SK-N-SH (cell line): Measurements from ENCODE around the gene TRPM1. TPM values are rescaled to one million over a fixed set of nuclear protein-coding genes. Genes with fewer than 3 reads are reported as not detected.

Source experiments
- CTCF ChIA-PET: fragments of 300-600, 350-600 bp; formaldehyde crosslinking; extraction: SDS; loops from one replicate; lab custom pipeline; 2021; lab: Yijun Ruan, JAX
- POLR2A ChIA-PET: fragments of 350-600 bp; sonication (Branson Sonifier 250); formaldehyde crosslinking; extraction: SDS; loops from one replicate; lab custom pipeline; 2020; ENCODE audit warnings: antibody characterized with exemption, inconsistent platforms; lab: Yijun Ruan, JAX
- DNase-seq: peaks from one replicate; pipeline ENCODE4 v3.0.0; 2012
- H2AFZ ChIP-seq: fragments of 200-600 bp; sonication (generic); 2 replicates; pipeline ENCODE4 v1.8.1; 2016; ENCODE audit warnings: antibody characterized with exemption, mild to moderate bottlenecking, low read depth
- H3F3A ChIP-seq: fragments of 200-600 bp; sonication (generic); replicated peaks from 2 replicates; pipeline ENCODE3; 2016; ENCODE audit warnings: antibody characterized with exemption, mild to moderate bottlenecking; ENCODE audit not compliant: insufficient read depth
- H3K27ac ChIP-seq, 2 experiments: fragments of 200-500 bp in 1 of 2; fragments of 200-600 bp in 1 of 2; sonication (Bioruptor generic) in 1 of 2; sonication (generic), shearing (Covaris generic) in 1 of 2; 2 replicates each; pipeline versions ENCODE4 v1.5.1 to v1.6.1; 2014 to 2016; ENCODE audit warnings: low read depth in 2 of 2, inconsistent platforms in 1 of 2, low read length in 1 of 2, mild to moderate bottlenecking in 1 of 2, mixed read lengths in 1 of 2
- H3K27me3 ChIP-seq: fragments of 200-600 bp; sonication (generic), shearing (Covaris generic); 2 replicates; pipeline ENCODE4 v1.6.1; 2016; ENCODE audit warnings: mixed run types; ENCODE audit not compliant: insufficient read depth
- H3K36me3 ChIP-seq, 2 experiments: fragments of 200-500 bp in 1 of 2; fragments of 200-600 bp in 1 of 2; sonication (Bioruptor generic) in 1 of 2; sonication (generic) in 1 of 2; replicated peaks in 1 of 2; 2 replicates each; pipeline versions ENCODE3 to v1.5.1; 2014 to 2016; ENCODE audit warnings: low read length in 1 of 2, mild to moderate bottlenecking in 1 of 2; ENCODE audit not compliant: insufficient read depth in 2 of 2, control insufficient read depth in 1 of 2
- H3K4me1 ChIP-seq, 2 experiments: fragments of 200-500 bp in 1 of 2; fragments of 200-600 bp in 1 of 2; sonication (Bioruptor generic) in 1 of 2; sonication (generic), shearing (Covaris generic) in 1 of 2; 2 replicates each; pipeline versions ENCODE4 v1.5.1 to v1.6.1; 2014 to 2016; ENCODE audit warnings: low read depth in 1 of 2, low read length in 1 of 2, mixed run types in 1 of 2; ENCODE audit not compliant: insufficient read depth in 2 of 2, control insufficient read depth in 1 of 2
- H3K4me2 ChIP-seq: fragments of 200-600 bp; sonication (generic), shearing (Covaris generic); 2 replicates; pipeline ENCODE4 v1.6.1; 2017; ENCODE audit warnings: mixed run types
- H3K4me3 ChIP-seq, 2 experiments: fragments of 200-500 bp in 1 of 2; fragments of 200-600 bp in 1 of 2; sonication (Bioruptor generic) in 1 of 2; sonication (generic), shearing (Covaris generic) in 1 of 2; 2 replicates each; pipeline versions ENCODE4 v1.5.1 to v1.8.1; 2014 to 2016; ENCODE audit warnings: low read depth in 2 of 2, inconsistent platforms in 1 of 2, low read length in 1 of 2, mild to moderate bottlenecking in 1 of 2, mixed read lengths in 1 of 2, moderate library complexity in 1 of 2
- H3K79me2 ChIP-seq: fragments of 200-600 bp; sonication (generic); 2 replicates; pipeline ENCODE4 v1.8.1; 2017; ENCODE audit warnings: mild to moderate bottlenecking; ENCODE audit not compliant: insufficient read depth
- H3K9ac ChIP-seq: fragments of 200-600 bp; sonication (generic); 2 replicates; pipeline ENCODE4 v1.6.1; 2017; ENCODE audit warnings: mixed run types
- H3K9me2 ChIP-seq: fragments of 200-600 bp; sonication (generic); 2 replicates; pipeline ENCODE4 v1.6.1; 2017; ENCODE audit warnings: mixed run types
- H3K9me3 ChIP-seq: fragments of 200-600 bp; sonication (generic); 2 replicates; pipeline ENCODE4 v1.6.1; 2017; ENCODE audit warnings: mixed run types, mild to moderate bottlenecking, moderate library complexity
- H4K20me1 ChIP-seq: fragments of 200-600 bp; sonication (generic); 2 replicates; pipeline ENCODE4 v1.6.1; 2017; ENCODE audit warnings: mild to moderate bottlenecking, mixed run types; ENCODE audit not compliant: insufficient read depth
- CHD2 ChIP-seq: fragments of 150-350 bp; IDR thresholded peaks from 2 replicates; pipeline ENCODE4 v1.6.1; 2018; ENCODE audit warnings: low read length; ENCODE audit not compliant: partially characterized antibody
- FOXJ3 ChIP-seq: sonication (generic); formaldehyde crosslinking; IDR thresholded peaks from 2 replicates; pipeline ENCODE4 v1.5.1; 2020; ENCODE audit warnings: mild to moderate bottlenecking, missing genetic modification reagents
- FOXM1 ChIP-seq: IDR thresholded peaks from 2 replicates; pipeline ENCODE4 v1.4.0; 2012; ENCODE audit warnings: low read depth, mild to moderate bottlenecking
- GATA2 ChIP-seq: sonication (generic); formaldehyde crosslinking; IDR thresholded peaks from 2 replicates; pipeline ENCODE4 v1.5.0; 2020; ENCODE audit warnings: mild to moderate bottlenecking, missing genetic modification reagents
- JUND ChIP-seq: IDR thresholded peaks from 2 replicates; pipeline ENCODE4 v1.4.0; 2012
- MAX ChIP-seq: IDR thresholded peaks from 2 replicates; pipeline ENCODE4 v1.4.0; 2012; ENCODE audit warnings: low read depth
- MEF2A ChIP-seq: IDR thresholded peaks from 2 replicates; pipeline ENCODE4 v1.4.0; 2012; ENCODE audit warnings: low read depth, borderline replicate concordance
- MXI1 ChIP-seq: IDR thresholded peaks from 2 replicates; pipeline ENCODE4 v1.6.1; 2012; ENCODE audit warnings: mild to moderate bottlenecking, low read depth, low read length, improper control_type of control experiment
- POLR2AphosphoS5 ChIP-seq: IDR thresholded peaks from 2 replicates; pipeline ENCODE4 v1.6.1; 2012; ENCODE audit warnings: low read depth, low read length
- REST ChIP-seq: IDR thresholded peaks from 2 replicates; pipeline ENCODE4 v1.6.1; 2012; ENCODE audit warnings: mild to moderate bottlenecking, low read depth, low read length, moderate library complexity
- SIN3A ChIP-seq: IDR thresholded peaks from 2 replicates; pipeline ENCODE4 v1.6.1; 2012; ENCODE audit warnings: low read depth, mild to moderate bottlenecking, low read length, moderate library complexity, borderline replicate concordance
- TEAD4 ChIP-seq: IDR thresholded peaks from 2 replicates; pipeline ENCODE4 v1.4.0; 2012; ENCODE audit warnings: mild to moderate bottlenecking, borderline replicate concordance; ENCODE audit not compliant: insufficient read depth
- USF1 ChIP-seq: IDR thresholded peaks from 2 replicates; pipeline ENCODE4 v1.4.0; 2012; ENCODE audit warnings: low read depth, borderline replicate concordance
- USF2 ChIP-seq: fragments of 150-350 bp; IDR thresholded peaks from 2 replicates; pipeline ENCODE4 v1.6.1; 2017; ENCODE audit warnings: antibody characterized with exemption, low read length, low read depth, borderline replicate concordance
- YY1 ChIP-seq: IDR thresholded peaks from 2 replicates; pipeline ENCODE4 v1.4.0; 2012; ENCODE audit warnings: low read depth, mild to moderate bottlenecking
- whole genome bisulfite sequencing: methylation state at CpG from one replicate; pipeline ENCODE4 v1.1.6; 2017; ENCODE audit warnings: low lambda C conversion rate; 5-methylcytosine and 5-hydroxymethylcytosine counted together
- polyA plus RNA-seq, 3 experiments: library from polyadenylated mRNA; depleted of rRNA; stranded (reverse); fragments of >200 nt; gene quantifications; 2 replicates each; pipeline ENCODE4 v1.2.3, GENCODE V29; 2012

Gene TRPM1
- polyA plus RNA-seq, 1 of the 3 experiments (the other 2 are of a cell fraction), result not detected

- Histone ChIP-seq H3K27ac (no peak overlapping the region), H3K27me3 (no peaks in the 10 kb centered on the region), H3K79me2 (peaks cover 22% of the 10 kb centered on the region), H3K9ac (no peak overlapping the region), H4K20me1 (no peaks in the 10 kb centered on the region), H3K36me3 (peaks cover 47 to 54% of the 10 kb centered on the region in 2 experiments), H3K9me3 (no peaks in the 10 kb centered on the region), H2AFZ (no peak overlapping the region), H3F3A (no peaks in the 10 kb centered on the region), H3K4me3 (no peak overlapping the region), H3K9me2 (no peaks in the 10 kb centered on the region), H3K4me1 (no peaks in the 10 kb centered on the region), H3K4me2 (no peak overlapping the region)
- DNase-seq, result no peak
- ChIA-PET CTCF (interaction anchor here (1.0 to 1.3 kb wide), 2 partner anchors 8 to 12 kb away, joined by 3 read pairs; no protein-coding TSS in a partner anchor), POLR2A (no interaction called here)
- TF ChIP-seq MAX, result no peak
- no peak for TF ChIP-seq YY1
- no peak for TF ChIP-seq GATA2 (CRISPR knock-in tag)
- no peak for TF ChIP-seq FOXJ3 (CRISPR knock-in tag)
- TF ChIP-seq FOXM1, result no peak
- no peak for TF ChIP-seq USF2
- no peak for TF ChIP-seq POLR2AphosphoS5
- TF ChIP-seq MEF2A, result no peak
- no peak for TF ChIP-seq TEAD4
- no peak for TF ChIP-seq USF1
- TF ChIP-seq MXI1, result no peak
- TF ChIP-seq REST, result no peak
- no peak for TF ChIP-seq SIN3A
- no peak for TF ChIP-seq JUND
- no peak for TF ChIP-seq CHD2
- WGBS, result 92% methylated on average over 5 of the region's 5 CpGs
Observed at GRCh38 chr15:30974112-30974511, 127.4 kb downstream of the TRPM1 start.
